HEK293 (cell line): ENCODE measurements around the gene EPHB1.

Source experiments
- CTCF ChIA-PET: fragments of 350-600 bp; formaldehyde crosslinking; extraction: SDS; loops from one replicate; lab custom pipeline; 2021; ENCODE audit warnings: antibody characterized with exemption; lab: Yijun Ruan, JAX
- POLR2A ChIA-PET: fragments of 300-600 bp; formaldehyde crosslinking; extraction: SDS; loops from one replicate; lab custom pipeline; 2020; ENCODE audit warnings: antibody characterized with exemption, inconsistent platforms; lab: Yijun Ruan, JAX
- H3K27ac ChIP-seq: fragments of 200-500 bp; sonication (Bioruptor generic); 2 replicates; pipeline ENCODE4 v1.5.1; 2014; ENCODE audit warnings: low read depth, low read length, control low read depth, inconsistent platforms; ENCODE audit errors: extremely low read depth
- H3K36me3 ChIP-seq, 2 experiments: fragments of 200-500 bp in 1 of 2; sonication (Bioruptor generic) in 1 of 2; 1 replicate in 1 of 2; 2 replicates in 1 of 2; pipeline ENCODE4 v1.5.1; 2014 to 2017; ENCODE audit warnings: inconsistent platforms in 2 of 2, low read length in 2 of 2; ENCODE audit not compliant: control insufficient read depth in 2 of 2, insufficient read depth in 1 of 2
- H3K4me1 ChIP-seq: fragments of 200-500 bp; sonication (Bioruptor generic); 2 replicates; pipeline ENCODE4 v1.5.1; 2014; ENCODE audit warnings: mild to moderate bottlenecking, low read length, inconsistent platforms; ENCODE audit not compliant: control insufficient read depth, insufficient read depth
- H3K4me3 ChIP-seq: 2 replicates; pipeline ENCODE4 v1.5.1; 2011; ENCODE audit warnings: low read depth, mild to moderate bottlenecking, control low read depth, low read length, moderate library complexity
- H3K9me3 ChIP-seq: fragments of 200-500 bp; sonication (Bioruptor generic); 2 replicates; pipeline ENCODE4 v1.5.1; 2014; ENCODE audit warnings: low read depth, low read length, inconsistent platforms; ENCODE audit not compliant: control insufficient read depth, insufficient read depth
- GLI2 ChIP-seq: fragments of 450-650 bp; formaldehyde crosslinking; IDR thresholded peaks from 2 replicates; pipeline ENCODE4; 2017; ENCODE audit warnings: missing biosample characterization, missing genetic modification characterization, low read depth, borderline replicate concordance
- MZF1 ChIP-seq: fragments of 450-650 bp; formaldehyde crosslinking; IDR thresholded peaks from 2 replicates; pipeline ENCODE4 v1.5.1; 2017; ENCODE audit warnings: missing biosample characterization, missing genetic modification characterization, borderline replicate concordance
- ZEB2 ChIP-seq: fragments of 450-650 bp; formaldehyde crosslinking; IDR thresholded peaks from 2 replicates; pipeline ENCODE4 v1.5.1; 2016; ENCODE audit warnings: missing biosample characterization, missing genetic modification characterization
- ZNF132 ChIP-seq: fragments of 450-650 bp; formaldehyde crosslinking; IDR thresholded peaks from 2 replicates; pipeline ENCODE4 v1.5.1; 2017; ENCODE audit warnings: missing biosample characterization, missing genetic modification characterization, borderline replicate concordance
- ZNF133 ChIP-seq: fragments of 450-650 bp; formaldehyde crosslinking; IDR thresholded peaks from 2 replicates; pipeline ENCODE4 v1.5.1; 2016; ENCODE audit warnings: missing biosample characterization, missing genetic modification characterization
- ZNF155 ChIP-seq: fragments of 450-650 bp; formaldehyde crosslinking; IDR thresholded peaks from 2 replicates; pipeline ENCODE4 v1.5.1; 2016; ENCODE audit warnings: missing biosample characterization, missing genetic modification characterization
- ZNF184 ChIP-seq: fragments of 450-650 bp; IDR thresholded peaks from 2 replicates; pipeline ENCODE4 v1.5.1; 2018; ENCODE audit warnings: missing biosample characterization, mild to moderate bottlenecking, missing genetic modification characterization
- ZNF266 ChIP-seq: fragments of 450-650 bp; formaldehyde crosslinking; IDR thresholded peaks from 2 replicates; pipeline ENCODE4 v1.5.1; 2016; ENCODE audit warnings: missing biosample characterization, missing genetic modification characterization, low read depth
- ZNF433 ChIP-seq: fragments of 450-650 bp; formaldehyde crosslinking; IDR thresholded peaks from 2 replicates; pipeline ENCODE4 v1.5.1; 2016; ENCODE audit warnings: missing biosample characterization, missing genetic modification characterization, low read depth
- ZNF510 ChIP-seq: fragments of 450-650 bp; formaldehyde crosslinking; IDR thresholded peaks from 2 replicates; pipeline ENCODE4 v1.5.1; 2018; ENCODE audit warnings: mild to moderate bottlenecking, missing genetic modification characterization, missing biosample characterization; ENCODE audit not compliant: insufficient replicate concordance
- ZNF548 ChIP-seq: fragments of 450-650 bp; formaldehyde crosslinking; IDR thresholded peaks from 2 replicates; pipeline ENCODE4 v1.5.1; 2016; ENCODE audit warnings: missing biosample characterization, missing genetic modification characterization
- ZNF549 ChIP-seq: fragments of 450-650 bp; IDR thresholded peaks from 2 replicates; pipeline ENCODE4 v1.5.1; 2018; ENCODE audit warnings: missing biosample characterization, missing genetic modification characterization, mild to moderate bottlenecking, inconsistent platforms, moderate library complexity
- ZNF837 ChIP-seq: fragments of 450-650 bp; formaldehyde crosslinking; IDR thresholded peaks from 2 replicates; pipeline ENCODE4 v1.5.1; 2016; ENCODE audit warnings: missing biosample characterization, missing genetic modification characterization
- TF ChIP-seq, protein P1 (sequence below): fragments of 450-650 bp; formaldehyde crosslinking; IDR thresholded peaks from 2 replicates; pipeline ENCODE4 v1.5.1; 2016; ENCODE audit warnings: missing biosample characterization, missing genetic modification characterization
- TF ChIP-seq, protein P2 (sequence below): fragments of 450-650 bp; formaldehyde crosslinking; IDR thresholded peaks from 2 replicates; pipeline ENCODE4 v1.5.1; 2016; ENCODE audit warnings: missing biosample characterization, missing genetic modification characterization
- TF ChIP-seq, protein P3 (sequence below): fragments of 450-650 bp; formaldehyde crosslinking; IDR thresholded peaks from 2 replicates; pipeline ENCODE4; 2016; ENCODE audit warnings: missing biosample characterization, missing genetic modification characterization
- TF ChIP-seq, protein P4 (sequence below): fragments of 450-650 bp; formaldehyde crosslinking; IDR thresholded peaks from 2 replicates; pipeline ENCODE4 v1.5.1; 2016; ENCODE audit warnings: missing biosample characterization, missing genetic modification characterization
- TF ChIP-seq, protein P5 (sequence below): fragments of 450-650 bp; formaldehyde crosslinking; IDR thresholded peaks from 2 replicates; pipeline ENCODE4 v1.5.1; 2016; ENCODE audit warnings: missing biosample characterization, missing genetic modification characterization, low read depth

Gene EPHB1

DNA sequence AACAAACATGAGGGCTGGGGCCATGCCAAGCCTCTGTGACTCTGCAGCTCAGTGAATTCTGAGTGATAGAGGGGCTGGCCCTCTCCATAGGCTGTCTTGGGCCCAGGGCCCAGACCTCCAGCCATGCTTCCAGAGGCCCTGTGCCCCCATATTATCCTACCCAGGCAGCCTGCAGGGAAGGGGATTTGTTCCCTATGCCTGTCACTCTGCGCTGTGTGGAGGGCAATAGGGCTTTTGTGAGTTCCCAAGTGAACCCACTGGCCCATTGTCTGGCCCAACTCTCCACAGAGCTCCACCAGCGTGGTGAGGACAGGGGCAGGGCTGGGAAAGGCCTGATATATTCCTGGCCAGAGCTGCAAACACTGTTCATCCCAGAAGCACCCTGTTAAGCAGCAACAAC lies 113.2 kb downstream of the EPHB1 start (continued):
- no peak for TF ChIP-seq ZNF133 (tag by site-specific recombination)
- TF ChIP-seq, protein P1, sequence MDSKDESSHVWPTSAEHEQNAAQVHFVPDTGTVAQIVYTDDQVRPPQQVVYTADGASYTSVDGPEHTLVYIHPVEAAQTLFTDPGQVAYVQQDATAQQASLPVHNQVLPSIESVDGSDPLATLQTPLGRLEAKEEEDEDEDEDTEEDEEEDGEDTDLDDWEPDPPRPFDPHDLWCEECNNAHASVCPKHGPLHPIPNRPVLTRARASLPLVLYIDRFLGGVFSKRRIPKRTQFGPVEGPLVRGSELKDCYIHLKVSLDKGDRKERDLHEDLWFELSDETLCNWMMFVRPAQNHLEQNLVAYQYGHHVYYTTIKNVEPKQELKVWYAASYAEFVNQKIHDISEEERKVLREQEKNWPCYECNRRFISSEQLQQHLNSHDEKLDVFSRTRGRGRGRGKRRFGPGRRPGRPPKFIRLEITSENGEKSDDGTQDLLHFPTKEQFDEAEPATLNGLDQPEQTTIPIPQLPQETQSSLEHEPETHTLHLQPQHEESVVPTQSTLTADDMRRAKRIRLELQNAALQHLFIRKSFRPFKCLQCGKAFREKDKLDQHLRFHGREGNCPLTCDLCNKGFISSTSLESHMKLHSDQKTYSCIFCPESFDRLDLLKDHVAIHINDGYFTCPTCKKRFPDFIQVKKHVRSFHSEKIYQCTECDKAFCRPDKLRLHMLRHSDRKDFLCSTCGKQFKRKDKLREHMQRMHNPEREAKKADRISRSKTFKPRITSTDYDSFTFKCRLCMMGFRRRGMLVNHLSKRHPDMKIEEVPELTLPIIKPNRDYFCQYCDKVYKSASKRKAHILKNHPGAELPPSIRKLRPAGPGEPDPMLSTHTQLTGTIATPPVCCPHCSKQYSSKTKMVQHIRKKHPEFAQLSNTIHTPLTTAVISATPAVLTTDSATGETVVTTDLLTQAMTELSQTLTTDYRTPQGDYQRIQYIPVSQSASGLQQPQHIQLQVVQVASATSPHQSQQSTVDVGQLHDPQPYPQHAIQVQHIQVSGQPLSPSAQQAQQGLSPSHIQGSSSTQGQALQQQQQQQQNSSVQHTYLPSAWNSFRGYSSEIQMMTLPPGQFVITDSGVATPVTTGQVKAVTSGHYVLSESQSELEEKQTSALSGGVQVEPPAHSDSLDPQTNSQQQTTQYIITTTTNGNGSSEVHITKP (tag by site-specific recombination), result no peak
- TF ChIP-seq, all 188 proteins: peak for 0

DNA sequence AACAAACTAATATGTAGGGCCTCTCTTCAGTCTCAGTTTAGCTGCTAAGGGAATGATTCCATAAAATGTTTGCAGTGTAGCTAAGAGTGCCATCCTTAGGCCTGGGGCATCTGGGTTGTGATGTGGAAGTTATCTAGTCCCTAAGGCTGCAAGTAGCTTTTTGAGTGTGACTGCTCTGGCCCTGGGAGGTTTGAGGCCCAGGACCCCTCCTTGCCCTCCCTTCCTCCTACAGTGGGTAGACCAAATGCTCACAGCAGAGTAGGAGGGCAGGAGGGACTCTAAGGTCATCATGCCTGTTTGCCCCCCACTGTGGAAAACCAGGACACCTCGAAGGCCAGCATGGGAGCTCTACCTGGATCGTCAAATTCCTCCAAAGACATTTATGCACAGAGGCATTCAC lies 115.0 kb downstream of the EPHB1 start:
- Histone ChIP-seq H3K9me3 (no peaks in the 10 kb centered on the region), H3K27ac (no peak overlapping the region), H3K36me3 (no peaks in the 10 kb centered on the region), H3K4me3 (no peak overlapping the region), H3K4me1 (no peaks in the 10 kb centered on the region)
- TF ChIP-seq GLI2 (no peak), ZNF266 (tag by site-specific recombination) (no peak), ZNF548 (tag by site-specific recombination) (no peak), MZF1 (tag by site-specific recombination) (no peak), ZNF837 (tag by site-specific recombination) (no peak), ZNF132 (tag by site-specific recombination) (no peak), ZNF510 (tag by site-specific recombination) (no peak), ZEB2 (tag by site-specific recombination) (no peak), ZNF184 (tag by site-specific recombination) (no peak), ZNF433 (tag by site-specific recombination) (no peak), ZNF549 (tag by site-specific recombination) (no peak), ZNF155 (tag by site-specific recombination) (no peak)
- TF ChIP-seq, protein P2, sequence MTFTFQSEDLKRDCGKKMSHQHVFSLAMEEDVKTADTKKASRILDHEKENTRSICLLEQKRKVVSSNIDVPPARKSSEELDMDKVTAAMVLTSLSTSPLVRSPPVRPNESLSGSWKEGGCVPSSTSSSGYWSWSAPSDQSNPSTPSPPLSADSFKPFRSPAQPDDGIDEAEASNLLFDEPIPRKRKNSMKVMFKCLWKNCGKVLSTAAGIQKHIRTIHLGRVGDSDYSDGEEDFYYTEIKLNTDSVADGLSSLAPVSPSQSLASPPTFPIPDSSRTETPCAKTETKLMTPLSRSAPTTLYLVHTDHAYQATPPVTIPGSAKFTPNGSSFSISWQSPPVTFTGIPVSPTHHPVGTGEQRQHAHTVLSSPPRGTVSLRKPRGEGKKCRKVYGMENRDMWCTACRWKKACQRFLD, result no peak
- TF ChIP-seq, protein P3, sequence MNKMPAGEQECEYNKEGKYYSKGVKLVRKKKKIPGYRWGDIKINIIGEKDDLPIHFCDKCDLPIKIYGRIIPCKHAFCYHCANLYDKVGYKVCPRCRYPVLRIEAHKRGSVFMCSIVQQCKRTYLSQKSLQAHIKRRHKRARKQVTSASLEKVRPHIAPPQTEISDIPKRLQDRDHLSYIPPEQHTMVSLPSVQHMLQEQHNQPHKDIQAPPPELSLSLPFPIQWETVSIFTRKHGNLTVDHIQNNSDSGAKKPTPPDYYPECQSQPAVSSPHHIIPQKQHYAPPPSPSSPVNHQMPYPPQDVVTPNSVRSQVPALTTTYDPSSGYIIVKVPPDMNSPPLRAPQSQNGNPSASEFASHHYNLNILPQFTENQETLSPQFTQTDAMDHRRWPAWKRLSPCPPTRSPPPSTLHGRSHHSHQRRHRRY, result no peak
- TF ChIP-seq, protein P4, sequence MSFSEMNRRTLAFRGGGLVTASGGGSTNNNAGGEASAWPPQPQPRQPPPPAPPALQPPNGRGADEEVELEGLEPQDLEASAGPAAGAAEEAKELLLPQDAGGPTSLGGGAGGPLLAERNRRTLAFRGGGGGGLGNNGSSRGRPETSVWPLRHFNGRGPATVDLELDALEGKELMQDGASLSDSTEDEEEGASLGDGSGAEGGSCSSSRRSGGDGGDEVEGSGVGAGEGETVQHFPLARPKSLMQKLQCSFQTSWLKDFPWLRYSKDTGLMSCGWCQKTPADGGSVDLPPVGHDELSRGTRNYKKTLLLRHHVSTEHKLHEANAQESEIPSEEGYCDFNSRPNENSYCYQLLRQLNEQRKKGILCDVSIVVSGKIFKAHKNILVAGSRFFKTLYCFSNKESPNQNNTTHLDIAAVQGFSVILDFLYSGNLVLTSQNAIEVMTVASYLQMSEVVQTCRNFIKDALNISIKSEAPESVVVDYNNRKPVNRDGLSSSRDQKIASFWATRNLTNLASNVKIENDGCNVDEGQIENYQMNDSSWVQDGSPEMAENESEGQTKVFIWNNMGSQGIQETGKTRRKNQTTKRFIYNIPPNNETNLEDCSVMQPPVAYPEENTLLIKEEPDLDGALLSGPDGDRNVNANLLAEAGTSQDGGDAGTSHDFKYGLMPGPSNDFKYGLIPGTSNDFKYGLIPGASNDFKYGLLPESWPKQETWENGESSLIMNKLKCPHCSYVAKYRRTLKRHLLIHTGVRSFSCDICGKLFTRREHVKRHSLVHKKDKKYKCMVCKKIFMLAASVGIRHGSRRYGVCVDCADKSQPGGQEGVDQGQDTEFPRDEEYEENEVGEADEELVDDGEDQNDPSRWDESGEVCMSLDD (tag by site-specific recombination), result no peak
- TF ChIP-seq, protein P5, sequence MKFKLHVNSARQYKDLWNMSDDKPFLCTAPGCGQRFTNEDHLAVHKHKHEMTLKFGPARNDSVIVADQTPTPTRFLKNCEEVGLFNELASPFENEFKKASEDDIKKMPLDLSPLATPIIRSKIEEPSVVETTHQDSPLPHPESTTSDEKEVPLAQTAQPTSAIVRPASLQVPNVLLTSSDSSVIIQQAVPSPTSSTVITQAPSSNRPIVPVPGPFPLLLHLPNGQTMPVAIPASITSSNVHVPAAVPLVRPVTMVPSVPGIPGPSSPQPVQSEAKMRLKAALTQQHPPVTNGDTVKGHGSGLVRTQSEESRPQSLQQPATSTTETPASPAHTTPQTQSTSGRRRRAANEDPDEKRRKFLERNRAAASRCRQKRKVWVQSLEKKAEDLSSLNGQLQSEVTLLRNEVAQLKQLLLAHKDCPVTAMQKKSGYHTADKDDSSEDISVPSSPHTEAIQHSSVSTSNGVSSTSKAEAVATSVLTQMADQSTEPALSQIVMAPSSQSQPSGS, result no peak
- CTCF ChIA-PET, result interaction anchor here (0.6 kb wide), 1 partner anchor 239 kb away, joined by 3 read pairs; no protein-coding TSS in a partner anchor
- POLR2A ChIA-PET, result no interaction called here
